Measurements from ENCODE around the gene FCHSD2.

Gene FCHSD2

DNA sequence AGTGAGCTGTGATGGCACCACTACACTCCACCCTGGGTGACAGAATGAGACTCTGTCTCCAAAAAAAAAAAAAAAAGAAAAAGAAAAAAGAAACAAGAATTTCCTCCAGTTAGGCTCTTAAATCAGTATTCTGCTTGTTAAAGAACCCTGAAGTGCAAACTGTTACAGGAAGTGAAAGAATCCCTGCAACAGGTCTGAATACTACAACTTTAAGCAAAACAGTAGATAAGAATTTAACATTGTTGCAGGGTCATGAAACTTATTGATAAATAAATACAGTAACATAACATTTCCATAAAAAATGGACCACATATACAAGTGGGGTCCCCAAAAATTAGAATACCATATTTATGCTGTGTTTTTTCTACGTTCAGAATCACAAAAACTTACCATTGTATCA, 35.8 kb downstream of the FCHSD2 start:
- no peak overlapping the region for H3K4me3 ChIP-seq (ENCODE audit: low read depth, low read length)
- TF ChIP-seq, protein P1, sequence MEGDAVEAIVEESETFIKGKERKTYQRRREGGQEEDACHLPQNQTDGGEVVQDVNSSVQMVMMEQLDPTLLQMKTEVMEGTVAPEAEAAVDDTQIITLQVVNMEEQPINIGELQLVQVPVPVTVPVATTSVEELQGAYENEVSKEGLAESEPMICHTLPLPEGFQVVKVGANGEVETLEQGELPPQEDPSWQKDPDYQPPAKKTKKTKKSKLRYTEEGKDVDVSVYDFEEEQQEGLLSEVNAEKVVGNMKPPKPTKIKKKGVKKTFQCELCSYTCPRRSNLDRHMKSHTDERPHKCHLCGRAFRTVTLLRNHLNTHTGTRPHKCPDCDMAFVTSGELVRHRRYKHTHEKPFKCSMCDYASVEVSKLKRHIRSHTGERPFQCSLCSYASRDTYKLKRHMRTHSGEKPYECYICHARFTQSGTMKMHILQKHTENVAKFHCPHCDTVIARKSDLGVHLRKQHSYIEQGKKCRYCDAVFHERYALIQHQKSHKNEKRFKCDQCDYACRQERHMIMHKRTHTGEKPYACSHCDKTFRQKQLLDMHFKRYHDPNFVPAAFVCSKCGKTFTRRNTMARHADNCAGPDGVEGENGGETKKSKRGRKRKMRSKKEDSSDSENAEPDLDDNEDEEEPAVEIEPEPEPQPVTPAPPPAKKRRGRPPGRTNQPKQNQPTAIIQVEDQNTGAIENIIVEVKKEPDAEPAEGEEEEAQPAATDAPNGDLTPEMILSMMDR (IDR thresholded peaks at IDR 0.05; ENCODE audit: control insufficient read depth, extremely low read depth, insufficient read depth): no peak
- DNase-seq (ENCODE audit: low read depth): no peak

DNA sequence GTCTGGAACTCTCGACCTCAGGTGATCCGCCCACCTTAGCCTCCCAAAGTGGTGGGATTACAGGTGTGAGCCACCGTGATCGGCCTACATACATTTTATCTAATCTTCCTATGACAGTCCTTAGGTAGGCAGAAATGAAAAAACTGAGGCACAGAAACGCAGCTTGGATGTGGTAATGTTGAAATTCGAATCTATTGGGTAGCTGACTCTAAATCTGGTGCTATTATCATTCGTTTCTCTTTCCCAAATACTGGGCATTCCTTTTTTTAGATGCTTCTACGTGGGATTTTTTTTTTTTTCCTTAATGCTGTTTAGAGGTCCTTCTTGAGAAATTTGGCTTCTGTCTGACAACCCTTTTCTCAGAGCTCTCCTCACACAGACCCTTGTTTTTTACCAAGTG, 41.5 kb downstream of the FCHSD2 start:
- no peak for DNase-seq (ENCODE audit: low read depth)
- TF ChIP-seq, protein P1 (IDR thresholded peaks at IDR 0.05; ENCODE audit: control insufficient read depth, extremely low read depth, insufficient read depth): no peak
- H3K4me3 ChIP-seq (ENCODE audit: low read depth, low read length): no peak overlapping the region

DNA sequence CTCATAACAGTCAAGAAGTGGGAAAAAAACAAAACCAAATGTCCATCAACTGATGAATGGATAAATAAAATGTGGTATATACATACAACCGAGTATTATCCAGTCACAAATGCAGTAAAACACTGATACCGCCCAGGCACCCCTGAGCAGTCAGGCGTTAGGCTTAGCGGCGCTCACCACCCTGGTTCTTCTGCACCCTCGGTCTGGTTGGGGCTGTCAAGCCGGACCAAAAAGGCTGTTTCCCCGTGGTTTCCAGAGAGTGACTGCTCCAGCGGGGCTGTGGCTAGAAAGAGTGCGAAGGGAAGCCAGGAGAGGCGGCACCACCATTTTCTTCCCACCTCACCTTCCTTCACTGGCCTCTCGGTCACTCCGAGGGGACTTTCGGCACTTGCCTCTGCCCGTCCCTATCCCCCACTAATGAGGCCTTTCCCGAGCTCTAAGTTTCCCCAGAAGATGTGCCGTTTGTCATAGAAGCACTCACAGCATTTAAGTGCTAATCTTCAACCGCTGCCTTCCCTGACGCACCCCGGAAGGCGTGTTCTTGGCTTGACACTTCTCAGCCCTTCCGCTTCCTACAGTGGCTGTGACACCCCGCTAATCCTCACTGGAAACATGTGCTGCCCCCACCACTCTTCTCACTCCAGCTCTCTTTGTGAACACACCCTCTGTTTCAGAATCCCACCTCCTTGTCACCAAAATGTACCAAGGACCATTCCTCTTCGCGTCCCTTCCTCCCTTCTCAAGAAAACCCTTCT, 42.4 kb downstream of the FCHSD2 start:
- no peak for DNase-seq (ENCODE audit: low read depth)
- TF ChIP-seq, protein P1 (IDR thresholded peaks at IDR 0.05; ENCODE audit: control insufficient read depth, extremely low read depth, insufficient read depth): no peak
- no peak overlapping the region for H3K4me3 ChIP-seq (ENCODE audit: low read depth, low read length)

DNA sequence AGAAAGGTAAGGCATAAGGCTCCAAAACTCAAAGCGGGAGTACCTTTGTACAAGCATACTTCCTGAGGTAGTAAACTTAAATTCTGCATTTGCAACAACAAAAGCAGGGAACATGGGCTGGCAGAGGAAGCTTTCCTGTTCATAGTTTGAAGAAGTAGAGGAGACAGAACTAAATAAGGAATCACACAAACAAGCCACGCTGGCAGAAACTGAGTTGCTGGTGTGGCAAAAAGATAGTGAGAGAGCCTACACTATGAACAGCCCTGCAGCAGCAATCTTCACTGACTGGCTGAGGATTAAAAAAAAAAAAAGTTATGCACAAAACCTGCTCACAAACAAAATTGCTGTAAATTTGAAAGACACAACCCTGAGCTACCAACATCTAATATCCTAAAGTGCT, 46.5 kb downstream of the FCHSD2 start:
- DNase-seq (ENCODE audit: low read depth): peak; percentile 13
- H3K4me3 ChIP-seq (ENCODE audit: low read depth, low read length): no peak overlapping the region
- TF ChIP-seq, protein P1 (IDR thresholded peaks at IDR 0.05; ENCODE audit: control insufficient read depth, extremely low read depth, insufficient read depth): no peak

DNA sequence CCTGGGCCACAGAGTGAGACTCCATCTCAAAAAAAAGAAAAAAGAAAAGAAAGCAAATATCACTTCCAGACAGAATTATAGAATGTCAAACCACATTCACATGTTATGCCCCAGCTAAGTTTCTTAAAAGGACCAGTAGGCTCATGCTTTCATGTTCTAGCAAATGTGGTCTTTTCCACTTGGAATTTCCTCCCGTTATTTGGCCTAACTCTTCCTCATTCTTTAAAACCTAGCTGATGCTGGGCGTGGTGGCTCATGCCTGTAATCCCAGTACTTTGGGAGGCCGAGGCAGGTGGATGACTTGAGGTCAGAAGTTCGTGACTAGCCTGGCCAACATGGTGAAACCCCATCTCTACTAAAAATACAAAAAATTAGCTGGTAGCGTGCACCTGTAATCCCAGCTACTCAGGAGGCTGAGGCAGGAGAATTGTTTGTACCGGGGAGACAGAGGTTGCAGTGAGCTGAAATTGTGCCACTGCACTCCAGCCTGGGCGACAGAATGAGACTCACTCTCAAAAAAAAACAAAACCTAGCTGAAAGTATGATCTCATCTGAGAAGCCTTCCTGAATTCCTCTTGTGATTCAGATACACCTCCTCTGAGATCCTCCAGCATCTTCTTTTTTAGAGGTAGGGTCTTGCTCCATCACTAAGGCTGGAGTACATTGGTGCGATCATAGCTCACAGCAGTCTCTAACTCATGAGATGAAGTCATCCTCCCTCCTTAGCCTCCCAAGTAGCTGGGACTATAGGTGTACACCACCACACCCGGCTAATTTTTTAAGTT, 50.4 kb downstream of the FCHSD2 start:
- no peak overlapping the region for H3K4me3 ChIP-seq (ENCODE audit: low read depth, low read length)
- no peak for DNase-seq (ENCODE audit: low read depth)
- TF ChIP-seq, protein P1 (IDR thresholded peaks at IDR 0.05; ENCODE audit: control insufficient read depth, extremely low read depth, insufficient read depth): no peak

DNA sequence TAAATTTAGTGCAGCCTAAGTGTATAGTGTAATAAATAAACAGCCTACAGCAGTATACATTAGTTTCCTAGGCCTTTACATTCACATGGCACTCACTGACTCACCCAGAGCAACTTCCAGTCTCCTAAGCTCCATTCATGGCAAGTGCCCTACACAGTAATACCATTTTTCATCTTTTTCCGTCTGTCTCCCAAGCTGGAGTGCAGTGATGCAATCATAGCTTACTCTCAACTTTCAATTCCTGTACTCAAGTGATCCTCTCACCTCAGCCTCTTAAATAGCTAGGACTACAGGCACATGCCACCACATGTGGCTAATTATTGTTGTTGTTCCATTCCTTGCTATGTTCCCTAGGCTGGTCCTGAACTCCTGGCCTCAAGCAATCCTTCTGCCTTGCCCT, 54.4 kb downstream of the FCHSD2 start:
- no peak overlapping the region for H3K4me3 ChIP-seq (ENCODE audit: low read depth, low read length)
- no peak for DNase-seq (ENCODE audit: low read depth)
- TF ChIP-seq, protein P1 (IDR thresholded peaks at IDR 0.05; ENCODE audit: control insufficient read depth, extremely low read depth, insufficient read depth): no peak

All from LNCaP clone FGC (cell line).